GM21381 (cell line): ENCODE results near the gene IFNL1.
A peak's percentile ranks its signal among the peaks of the same experiment; 100 is the strongest.
"Not testable (repeated sequence)": the region's sequence is repeated elsewhere in the genome, so short reads cannot be mapped to it uniquely, and the experiment has no call there.

Experiments used
- ATAC-seq: cut with Tn5 transposase; IDR thresholded peaks from one replicate; pipeline ENCODE4 v1.9.1; 2021; ENCODE audit warnings: mild to moderate bottlenecking, moderate library complexity; ENCODE audit not compliant: unreplicated experiment

IFNL1 gene

GRCh38 chr19:39329948-39330347, 33.7 kb downstream of the IFNL1 start:
- ATAC-seq: no peak

- ATAC-seq: no peak
Measured at GRCh38 chr19:39332293-39332692, 36.1 kb downstream of the IFNL1 start.

- ATAC-seq: not testable (repeated sequence)
Measured at GRCh38 chr19:39332738-39333137, 36.5 kb downstream of the IFNL1 start.

- ATAC-seq: no peak
Measured at GRCh38 chr19:39333507-39333906, 37.3 kb downstream of the IFNL1 start.

- ATAC-seq: no peak
Measured at GRCh38 chr19:39334444-39334976, 38.3 kb downstream of the IFNL1 start.

- no peak for ATAC-seq
Measured at GRCh38 chr19:39335168-39335548, 39.0 kb downstream of the IFNL1 start.

GRCh38 chr19:39336483-39336882, 40.3 kb downstream of the IFNL1 start:
- ATAC-seq: no peak

GRCh38 chr19:39339674-39340073, 43.5 kb downstream of the IFNL1 start:
- ATAC-seq: no peak

- ATAC-seq: not testable (repeated sequence)
Measured at GRCh38 chr19:39340156-39340555, 43.9 kb downstream of the IFNL1 start.

GRCh38 chr19:39341129-39341718, 45.0 kb downstream of the IFNL1 start:
- ATAC-seq: no peak

- ATAC-seq: peak; percentile 92
Measured at GRCh38 chr19:39341719-39342604, 45.8 kb downstream of the IFNL1 start, which contains the start of gene SAMD4B. Gene SAMD4B, plus strand, starts transcription at chr19:39342421. Its CDS starts 14,473 bp downstream, at chr19:39356894.

GRCh38 chr19:39342647-39343305, 46.6 kb downstream of the IFNL1 start:
- no peak for ATAC-seq

- no peak for ATAC-seq
Measured at GRCh38 chr19:39345956-39346355, 49.7 kb downstream of the IFNL1 start.

GRCh38 chr19:39347332-39348164, 51.3 kb downstream of the IFNL1 start:
- ATAC-seq: no peak
